IMR-90 (cell line): ENCODE measurements around the gene ZNF746. TPM values are rescaled to one million over a fixed set of nuclear protein-coding genes. Genes with fewer than 3 reads are reported as not detected.

ENCODE experiments used
- polyA plus RNA-seq, 3 experiments: library from polyadenylated mRNA; depleted of rRNA; stranded (reverse); fragments of >200 nt; gene quantifications; 2 replicates each; pipeline ENCODE4 v1.2.3, GENCODE V29; 2012; ENCODE audit warnings: low replicate concordance in 1 of 3
- total RNA-seq: library from RNA; depleted of rRNA; stranded (reverse); fragments of >200 nt; gene quantifications from 2 replicates; pipeline ENCODE4 v1.2.3, GENCODE V29; 2012; rRNA removed

ZNF746 gene
- total and polyA plus RNA-seq, 2 of the 4 experiments (the other 2 are of a cell fraction) = 6.6 to 8.4 TPM

Other genes with a start within 250 kb of the ZNF746 start
- 2.3 and 2.8 TPM in 2 replicates for gene ZNF783, start 235.6 kb downstream of the ZNF746 start, total RNA-seq
- gene ZNF783, start 235.6 kb downstream of the ZNF746 start, polyA plus RNA-seq (2012; rRNA removed) = 7.1 and 7.2 TPM in 2 replicates
- 3.2 and 3.6 TPM in 2 replicates for gene ZNF777, start 36.7 kb downstream of the ZNF746 start, total RNA-seq
- gene ZNF777, start 36.7 kb downstream of the ZNF746 start, polyA plus RNA-seq (2012; rRNA removed) = 6.5 and 7.9 TPM in 2 replicates